Measurements from ENCODE around the gene FARP1.

- TF ChIP-seq POLR2AphosphoS5 (IDR thresholded peaks at IDR 0.05): no peak
- no peak for TF ChIP-seq EP300 (IDR thresholded peaks at IDR 0.05)
- TF ChIP-seq CTCF (IDR thresholded peaks at IDR 0.05): no peak
- no peak for TF ChIP-seq POLR2A (IDR thresholded peaks at IDR 0.05)
These were observed 8.1 kb downstream of the FARP1 start for GRCh38 chr13:98150832-98151479.

Data from suprapubic skin (tissue), 4 donors.